Activated naive CD4-positive, alpha-beta T cell treated with anti-CD3 and anti-CD28 coated beads, Interleukin-2, amount 10 ng/mL, durations not matched to agents 5 hours and 36 hours (primary cell): Measurements from ENCODE around the gene GPR119. TPM values are rescaled to one million over a fixed set of nuclear protein-coding genes. Genes with fewer than 3 reads are reported as not detected.

Source experiments
- total RNA-seq, 2 experiments: library from RNA; stranded (reverse); gene quantifications; one replicate each; pipeline ENCODE4 v1.2.3, GENCODE V29; 2021

The GPR119 gene
- not detected for total RNA-seq

DNA sequence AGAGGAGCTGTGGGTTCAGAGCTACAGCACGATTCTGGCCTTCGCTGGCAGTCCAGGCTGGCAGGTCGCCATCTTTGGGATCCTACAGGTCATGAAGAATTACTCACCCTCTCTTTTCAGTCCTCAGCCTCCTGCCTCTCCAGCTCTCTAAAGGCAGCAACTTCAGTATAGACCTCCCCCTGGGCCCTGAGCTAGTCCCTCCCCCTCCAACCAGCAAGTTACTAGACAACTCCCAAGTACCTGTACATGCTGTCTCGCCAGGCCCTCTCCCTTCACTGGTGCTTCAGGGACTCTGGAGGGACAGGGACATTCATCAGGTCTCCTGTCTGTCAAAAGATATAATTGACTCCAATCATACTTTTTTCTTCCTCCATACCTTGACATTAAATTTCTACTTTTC is at the start of gene GPR119:
TSS of gene GPR119 (minus strand) at position 155 of the 400 bp plus-strand sequence. CDS start 227 bp downstream, outside the sequence.

GRCh38 chrX:130401415-130402207 is 16.1 kb upstream of the GPR119 start, which contains the start of gene RBMX2:
Gene RBMX2, plus strand, starts transcription at chrX:130401987. Its CDS starts 46 bp downstream, at chrX:130402033.

DNA sequence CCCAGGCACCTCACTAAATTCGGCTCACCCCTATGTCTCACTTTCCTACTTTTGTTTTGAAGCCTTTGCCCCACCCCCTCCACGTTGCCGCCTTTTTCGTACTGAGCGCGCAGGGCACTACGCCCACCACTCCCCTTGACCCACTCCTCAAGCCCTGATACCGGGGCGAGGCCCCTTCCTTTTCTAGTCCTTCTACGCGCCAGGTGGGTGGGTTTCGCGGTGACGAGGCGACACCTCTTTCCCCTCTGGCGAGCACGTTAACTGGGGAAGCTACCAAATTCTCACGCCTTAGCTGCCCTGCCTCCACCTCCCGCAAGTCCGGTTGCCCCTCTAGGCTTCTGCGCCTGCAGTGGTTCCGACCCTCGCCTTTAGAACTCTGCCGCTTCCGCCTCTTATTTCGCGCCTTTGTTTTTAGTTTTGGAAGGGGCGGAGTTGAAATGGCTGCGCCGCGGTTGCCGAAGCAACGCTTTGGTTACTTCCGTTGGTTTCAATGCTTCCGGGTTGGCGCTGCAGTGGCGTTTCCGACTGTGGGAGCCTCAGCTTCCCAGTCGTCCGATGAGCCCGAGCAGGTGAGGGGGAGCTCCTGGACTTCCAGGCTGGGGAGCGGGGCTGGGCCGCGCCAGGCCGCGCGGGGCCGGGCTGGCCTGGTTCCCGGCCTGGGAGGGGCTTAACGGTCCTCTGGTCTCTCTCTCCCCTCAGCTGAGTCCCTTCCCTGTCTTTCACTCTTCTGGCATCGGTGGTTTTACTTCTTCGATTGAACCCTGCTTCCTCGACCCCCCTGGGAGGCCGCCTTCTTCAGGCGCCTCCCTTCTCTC is 45.9 kb downstream of the GPR119 start, which contains the start of gene SLC25A14:
TSS of gene SLC25A14 (plus strand) at position 512 of the 815 bp plus-strand sequence. CDS start 360 bp downstream, outside the sequence.

Other genes starting within 250 kb of the GPR119 start
- 10 to 100 TPM; 29.2 to 33.8 TPM for gene AIFM1, start 219.8 kb downstream of the GPR119 start, total RNA-seq
- 10 to 100 TPM; 21.3 to 21.8 TPM for gene RAB33A, start 213.7 kb downstream of the GPR119 start, total RNA-seq
- 1 to 10 TPM; 3.8 to 5.0 TPM for gene ZNF280C, start 116.8 kb downstream of the GPR119 start, total RNA-seq
- 10 to 100 TPM; 11.7 to 12.9 TPM for gene SLC25A14, start 45.8 kb downstream of the GPR119 start, total RNA-seq
- 10 to 100 TPM; 26.0 to 27.9 TPM for gene RBMX2, start 16.3 kb upstream of the GPR119 start, total RNA-seq